ENCODE measurements around the gene NRXN2.

DNA sequence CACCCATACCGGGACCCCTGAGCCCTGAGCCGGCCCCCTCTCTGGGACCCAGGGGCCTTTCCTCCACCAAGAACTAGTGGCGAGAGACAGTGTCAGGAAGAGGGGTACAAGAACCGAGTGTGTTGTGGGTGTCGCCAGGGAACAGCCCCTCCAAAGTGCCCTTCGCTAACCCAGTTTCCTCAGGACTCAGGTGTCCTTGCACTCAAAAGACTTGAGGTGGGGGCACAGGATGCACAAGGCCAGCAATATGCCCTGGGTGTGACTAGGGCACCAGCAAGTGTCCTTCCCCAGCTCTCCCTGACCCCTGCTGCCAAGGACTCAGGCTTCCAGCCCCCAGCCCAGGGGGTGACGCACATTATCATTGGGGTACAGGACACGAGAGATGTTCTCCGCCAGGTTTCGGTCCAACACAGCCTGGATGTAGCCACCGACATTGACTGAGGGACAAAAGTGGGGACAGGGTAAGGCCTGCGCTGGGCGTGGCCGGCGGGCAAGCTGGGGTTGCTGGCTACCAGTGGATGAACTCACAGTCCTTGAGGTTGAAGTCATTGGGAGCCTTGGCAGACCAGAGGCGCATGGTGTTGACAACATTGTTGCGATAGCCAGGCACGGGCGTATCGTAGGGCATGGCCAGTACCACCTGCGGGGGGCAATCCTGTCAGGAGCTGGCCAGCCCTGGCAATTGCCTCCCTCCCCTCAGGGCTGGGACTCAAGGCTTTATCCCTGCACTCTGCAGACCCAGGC, 32.1 kb upstream of the NRXN2 start:
- TF ChIP-seq, protein P1, sequence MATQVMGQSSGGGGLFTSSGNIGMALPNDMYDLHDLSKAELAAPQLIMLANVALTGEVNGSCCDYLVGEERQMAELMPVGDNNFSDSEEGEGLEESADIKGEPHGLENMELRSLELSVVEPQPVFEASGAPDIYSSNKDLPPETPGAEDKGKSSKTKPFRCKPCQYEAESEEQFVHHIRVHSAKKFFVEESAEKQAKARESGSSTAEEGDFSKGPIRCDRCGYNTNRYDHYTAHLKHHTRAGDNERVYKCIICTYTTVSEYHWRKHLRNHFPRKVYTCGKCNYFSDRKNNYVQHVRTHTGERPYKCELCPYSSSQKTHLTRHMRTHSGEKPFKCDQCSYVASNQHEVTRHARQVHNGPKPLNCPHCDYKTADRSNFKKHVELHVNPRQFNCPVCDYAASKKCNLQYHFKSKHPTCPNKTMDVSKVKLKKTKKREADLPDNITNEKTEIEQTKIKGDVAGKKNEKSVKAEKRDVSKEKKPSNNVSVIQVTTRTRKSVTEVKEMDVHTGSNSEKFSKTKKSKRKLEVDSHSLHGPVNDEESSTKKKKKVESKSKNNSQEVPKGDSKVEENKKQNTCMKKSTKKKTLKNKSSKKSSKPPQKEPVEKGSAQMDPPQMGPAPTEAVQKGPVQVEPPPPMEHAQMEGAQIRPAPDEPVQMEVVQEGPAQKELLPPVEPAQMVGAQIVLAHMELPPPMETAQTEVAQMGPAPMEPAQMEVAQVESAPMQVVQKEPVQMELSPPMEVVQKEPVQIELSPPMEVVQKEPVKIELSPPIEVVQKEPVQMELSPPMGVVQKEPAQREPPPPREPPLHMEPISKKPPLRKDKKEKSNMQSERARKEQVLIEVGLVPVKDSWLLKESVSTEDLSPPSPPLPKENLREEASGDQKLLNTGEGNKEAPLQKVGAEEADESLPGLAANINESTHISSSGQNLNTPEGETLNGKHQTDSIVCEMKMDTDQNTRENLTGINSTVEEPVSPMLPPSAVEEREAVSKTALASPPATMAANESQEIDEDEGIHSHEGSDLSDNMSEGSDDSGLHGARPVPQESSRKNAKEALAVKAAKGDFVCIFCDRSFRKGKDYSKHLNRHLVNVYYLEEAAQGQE (IDR thresholded peaks at IDR 0.05; ENCODE audit: insufficient read depth in 1 of 2, low read depth in 2 of 2, low read length in 2 of 2) = no peak
- TF ChIP-seq FOXP2 (optimal IDR thresholded peaks at IDR 0.05; ENCODE audit: borderline replicate concordance, extremely low read depth, extremely low read length, insufficient read depth) = no peak
- no peak for TF ChIP-seq POLR2AphosphoS5 (IDR thresholded peaks at IDR 0.05; ENCODE audit: low read depth, low read length)
